OCI-M1 (cell line): Measurements from ENCODE around the gene TKFC.

Experiments
- DNase-seq: peaks from one replicate; lab custom pipeline; 2025; lab: John Stamatoyannopoulos, UW

Gene TKFC

GRCh38 chr11:61332797-61333549, at the start of gene TKFC, which contains the start of gene DDB1:
TKFC (plus strand) TSS chr11:61333228; CDS start chr11:61334729, 1,501 bp downstream.
DDB1 (minus strand) TSS chr11:61333105; CDS start chr11:61332968, 137 bp downstream.
- peak; percentile 97 for DNase-seq

- no peak for DNase-seq
Measured at GRCh38 chr11:61283613-61284012, 49.4 kb upstream of the TKFC start.

GRCh38 chr11:61287338-61287977, 45.6 kb upstream of the TKFC start:
- DNase-seq, result peak; percentile 90

- no peak for DNase-seq
Measured at GRCh38 chr11:61290905-61291690, 41.9 kb upstream of the TKFC start.

GRCh38 chr11:61292356-61292755, 40.7 kb upstream of the TKFC start:
- DNase-seq, result no peak

GRCh38 chr11:61293867-61294716, 38.9 kb upstream of the TKFC start:
- peak; percentile 53 for DNase-seq

- DNase-seq, result peak; percentile 78
Measured at GRCh38 chr11:61294717-61295595, 38.1 kb upstream of the TKFC start, which contains the start of gene VWCE. VWCE (minus strand) TSS chr11:61295316; CDS start chr11:61295037, 279 bp downstream.

GRCh38 chr11:61295596-61295926, 37.5 kb upstream of the TKFC start:
- no peak for DNase-seq

- no peak for DNase-seq
Measured at GRCh38 chr11:61297341-61297740, 35.7 kb upstream of the TKFC start.

GRCh38 chr11:61297746-61298145, 35.3 kb upstream of the TKFC start:
- DNase-seq, result peak; percentile 29

GRCh38 chr11:61298663-61299244, 34.3 kb upstream of the TKFC start:
- no peak for DNase-seq

GRCh38 chr11:61302550-61302949, 30.5 kb upstream of the TKFC start:
- no peak for DNase-seq

- DNase-seq, result no peak
Measured at GRCh38 chr11:61303725-61304124, 29.3 kb upstream of the TKFC start.

- DNase-seq, result no peak
Measured at GRCh38 chr11:61305417-61305816, 27.6 kb upstream of the TKFC start.

- DNase-seq, result no peak
Measured at GRCh38 chr11:61306221-61306620, 26.8 kb upstream of the TKFC start.

- DNase-seq, result no peak
Measured at GRCh38 chr11:61307354-61307753, 25.7 kb upstream of the TKFC start.

- DNase-seq, result no peak
Measured at GRCh38 chr11:61309141-61309540, 23.9 kb upstream of the TKFC start.

GRCh38 chr11:61309739-61310138, 23.3 kb upstream of the TKFC start:
- DNase-seq, result no peak

- no peak for DNase-seq
Measured at GRCh38 chr11:61310749-61311148, 22.3 kb upstream of the TKFC start.

- no peak for DNase-seq
Measured at GRCh38 chr11:61315260-61315659, 17.8 kb upstream of the TKFC start.
